CD4-positive, CD25-positive, alpha-beta regulatory T cell (primary cell): ENCODE measurements around the gene PRR14. TPM values are rescaled to one million over a fixed set of nuclear protein-coding genes. Genes with fewer than 3 reads are reported as not detected.
"Not testable (repeated sequence)": the region's sequence is repeated elsewhere in the genome, so short reads cannot be mapped to it uniquely, and the experiment has no call there.

ENCODE experiments used
- ATAC-seq, 2 donors: fragments of 150-1000 bp; cut with Tn5 transposase; one replicate each; pipeline ENCODE4 v1.10.0; 2021; ENCODE audit warnings: low read depth in 2 of 2, moderate number of reproducible peaks in 2 of 2, moderate library complexity in 1 of 2
- DNase-seq, 3 donors: peaks; one replicate each; pipeline versions ENCODE4 v3.0.0 to v3.0.0-alpha.2; 2012 to 2022; ENCODE audit warnings: mixed read lengths in 1 of 3
- H3K27ac ChIP-seq: one replicate; pipeline ENCODE4 v1.7.0; 2013; ENCODE audit warnings: mild to moderate bottlenecking, low read length; ENCODE audit not compliant: insufficient read depth, poor library complexity, severe bottlenecking
- H3K27me3 ChIP-seq: one replicate; pipeline ENCODE4 v1.7.0; 2013; ENCODE audit warnings: low read length; ENCODE audit not compliant: control insufficient read depth, insufficient read depth
- H3K36me3 ChIP-seq: one replicate; pipeline ENCODE4 v1.7.0; 2013; ENCODE audit warnings: mild to moderate bottlenecking, low read length, moderate library complexity; ENCODE audit not compliant: control insufficient read depth, insufficient read depth
- H3K4me1 ChIP-seq: 2 replicates; pipeline ENCODE4 v1.7.0; 2013; ENCODE audit warnings: mild to moderate bottlenecking, low read length; ENCODE audit not compliant: insufficient read depth, control insufficient read depth, poor library complexity, severe bottlenecking
- H3K4me3 ChIP-seq: one replicate; pipeline ENCODE4 v1.7.0; 2013; ENCODE audit warnings: low read depth, mild to moderate bottlenecking, low read length, moderate library complexity
- H3K9me3 ChIP-seq, 2 experiments: 1 replicate in 1 of 2; 2 replicates in 1 of 2; pipeline ENCODE4 v1.7.0; 2013; ENCODE audit warnings: low read length in 2 of 2, mild to moderate bottlenecking in 1 of 2, moderate library complexity in 1 of 2; ENCODE audit not compliant: control insufficient read depth in 2 of 2
- H3K27ac Mint-ChIP-seq, 3 donors: one replicate each; pipeline ENCODE4 v1.8.0; 2020 to 2022; ENCODE audit warnings: mild to moderate bottlenecking in 3 of 3, mixed read lengths in 3 of 3, moderate library complexity in 2 of 3
- H3K27me3 Mint-ChIP-seq: one replicate; pipeline ENCODE4 v1.8.0; 2022; ENCODE audit warnings: mild to moderate bottlenecking, mixed read lengths
- H3K36me3 Mint-ChIP-seq: one replicate; pipeline ENCODE4 v1.8.0; 2020; ENCODE audit warnings: mixed read lengths
- H3K4me1 Mint-ChIP-seq, 4 donors: one replicate each; pipeline ENCODE4 v1.8.0; 2020 to 2022; ENCODE audit warnings: mixed read lengths in 4 of 4, mild to moderate bottlenecking in 1 of 4
- H3K4me3 Mint-ChIP-seq, 4 donors: one replicate each; pipeline ENCODE4 v1.8.0; 2020 to 2022; ENCODE audit warnings: mild to moderate bottlenecking in 4 of 4, mixed read lengths in 4 of 4, moderate library complexity in 3 of 4
- H3K9me3 Mint-ChIP-seq, 7 donors: one replicate each; pipeline ENCODE4 v1.8.0; 2020 to 2022; ENCODE audit warnings: mixed read lengths in 7 of 7, mild to moderate bottlenecking in 3 of 7, moderate library complexity in 2 of 7
- polyA plus RNA-seq, 4 donors: library from polyadenylated mRNA; unstranded; fragments of 300-500 nt; fragmentation: Illumina TruSeq; gene quantifications; one replicate each; pipeline ENCODE4 v1.2.3, GENCODE V29; 2021
- total RNA-seq: library from RNA; stranded (reverse); gene quantifications from one replicate; pipeline ENCODE4 v1.2.3, GENCODE V29; 2022

Gene PRR14
- total and polyA plus RNA-seq, 5 donors from 2014 or later: 12.7 to 104 (median 14.5) TPM

DNA sequence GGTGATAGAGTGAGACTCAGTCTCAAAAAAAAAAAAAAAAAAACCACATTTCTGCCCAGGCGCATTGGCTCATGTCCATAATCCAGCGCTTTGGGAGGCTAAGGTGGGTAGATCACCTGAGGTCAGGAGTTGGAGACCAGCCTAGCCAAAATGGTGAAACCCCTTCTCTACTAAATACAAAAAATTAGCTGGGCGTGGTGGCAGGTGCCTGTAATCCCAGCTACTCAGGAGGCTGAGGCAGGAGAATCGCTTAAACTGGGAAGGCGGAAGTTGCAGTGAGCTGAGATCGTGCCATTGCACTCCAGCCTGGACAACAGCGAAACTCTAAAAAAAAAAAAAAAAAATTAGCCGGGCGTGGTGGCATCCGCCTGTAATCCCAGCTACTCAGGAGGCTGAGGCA is 13.6 kb upstream of the PRR14 start:
- not testable (repeated sequence) for H3K27ac ChIP-seq, H3K9me3 Mint-ChIP-seq, ATAC-seq, H3K36me3 Mint-ChIP-seq, H3K4me3 Mint-ChIP-seq, DNase-seq, H3K9me3 ChIP-seq, H3K27me3 ChIP-seq, H3K4me1 ChIP-seq, H3K4me3 ChIP-seq, H3K36me3 ChIP-seq
- peak overlapping the region in 1 of 3 donors; percentile 66 for H3K27ac Mint-ChIP-seq
- peaks cover 11% of the 10 kb centered on the region for H3K27me3 Mint-ChIP-seq
- H3K4me1 Mint-ChIP-seq: peaks cover 5 to 18% (median 13%) of the 10 kb centered on the region in 4 donors

DNA sequence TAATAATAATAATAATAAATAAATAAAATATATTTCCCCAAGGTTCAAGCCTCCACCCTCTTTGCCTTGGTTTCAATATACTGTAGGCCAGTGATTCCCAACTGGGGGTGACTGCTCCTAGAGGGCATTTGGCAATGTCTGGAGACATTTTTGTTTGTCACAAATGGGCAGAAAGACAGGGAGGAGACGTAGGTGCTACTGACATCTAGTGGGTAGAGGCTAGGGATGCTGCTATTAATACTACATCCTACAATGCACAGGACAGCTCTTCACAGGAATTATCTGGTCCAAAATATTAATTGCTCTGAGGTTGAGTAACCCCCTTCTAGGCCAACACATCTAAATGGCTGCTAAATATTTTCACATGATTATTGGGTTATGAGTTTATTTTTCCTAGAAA is 12.8 kb upstream of the PRR14 start:
- Mint-ChIP-seq H3K4me3 (peak overlapping the region in 2 of 4 donors; percentile 32 to 71), H3K36me3 (no peaks in the 10 kb centered on the region), H3K9me3 (no peaks in the 10 kb centered on the region), H3K27me3 (peaks cover 11% of the 10 kb centered on the region), H3K4me1 (peaks cover 5 to 18% (median 13%) of the 10 kb centered on the region in 4 donors), H3K27ac (no peak overlapping the region)
- H3K27me3 ChIP-seq: no peaks in the 10 kb centered on the region
- peaks cover 5% of the 10 kb centered on the region for H3K4me1 ChIP-seq
- H3K27ac ChIP-seq: no peak overlapping the region
- H3K4me3 ChIP-seq: no peak overlapping the region
- no peaks in the 10 kb centered on the region for H3K36me3 ChIP-seq
- DNase-seq (peak in 2 of 3 donors; percentile 40 to 60), ATAC-seq (peak in 1 of 2 donors; percentile 23)
- no peaks in the 10 kb centered on the region for H3K9me3 ChIP-seq

DNA sequence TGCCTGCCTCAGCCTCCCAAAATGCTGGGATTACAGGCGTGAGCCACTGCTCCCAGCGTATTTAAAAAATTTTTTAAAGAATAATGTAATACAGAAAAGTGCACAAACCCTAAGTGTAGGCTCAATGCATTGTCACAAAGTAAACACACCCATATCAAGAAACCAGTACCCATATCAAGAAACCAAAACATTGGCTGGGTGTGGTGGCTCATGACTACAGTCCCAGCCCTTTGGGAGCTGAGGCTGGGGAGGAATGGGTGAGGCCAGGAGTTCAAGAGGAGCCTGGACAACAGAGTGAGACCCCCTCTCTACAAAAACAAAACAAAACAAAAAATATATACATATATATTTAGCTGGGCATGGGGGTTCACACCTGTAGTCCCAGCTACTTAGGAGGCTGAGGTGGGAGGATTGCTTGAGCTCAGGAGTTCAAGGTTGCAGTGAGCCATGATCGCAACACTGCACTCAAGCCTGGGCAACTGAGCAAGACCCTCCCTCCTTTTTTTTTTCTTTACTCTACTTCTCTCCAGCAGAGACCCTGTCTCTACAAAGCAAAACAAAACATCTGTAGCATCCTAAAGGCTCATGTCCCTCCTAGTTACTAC is 9.3 kb upstream of the PRR14 start:
- Mint-ChIP-seq H3K27ac (no peak overlapping the region), H3K4me1 (peaks cover 0 to 3% (median 0%) of the 10 kb centered on the region in 4 donors), H3K9me3 (no peaks in the 10 kb centered on the region), H3K27me3 (no peaks in the 10 kb centered on the region), H3K4me3 (no peak overlapping the region), H3K36me3 (no peaks in the 10 kb centered on the region)
- no peak overlapping the region for H3K27ac ChIP-seq
- DNase-seq: no peak
- H3K4me3 ChIP-seq: no peak overlapping the region
- H3K36me3 ChIP-seq: no peaks in the 10 kb centered on the region
- no peak for ATAC-seq
- no peaks in the 10 kb centered on the region for H3K27me3 ChIP-seq
- H3K4me1 ChIP-seq: no peaks in the 10 kb centered on the region
- no peaks in the 10 kb centered on the region for H3K9me3 ChIP-seq

DNA sequence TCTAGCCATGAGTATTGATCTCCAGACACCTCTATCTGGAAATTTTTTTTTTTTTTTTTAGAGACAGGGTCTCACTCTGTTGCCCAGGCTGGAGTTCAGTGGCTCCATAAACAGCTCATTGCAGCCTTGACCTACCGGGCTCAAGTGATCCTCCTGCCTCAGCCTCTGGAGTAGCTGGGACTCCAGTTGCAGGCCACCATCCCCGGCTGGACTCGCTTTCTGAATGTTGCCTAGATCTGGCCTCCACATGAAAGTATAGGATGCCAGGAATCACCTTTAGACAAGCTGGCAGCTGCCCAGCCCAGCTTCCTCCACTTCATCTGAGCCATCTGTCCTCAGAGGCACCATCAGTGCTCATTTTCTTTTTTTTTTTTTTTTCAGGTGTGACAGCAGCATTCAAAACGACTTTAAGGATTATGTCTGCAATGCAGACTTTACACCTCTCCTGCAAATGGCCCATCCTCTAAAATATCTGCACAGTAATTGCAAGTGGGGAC is 6.4 kb upstream of the PRR14 start:
- H3K9me3 ChIP-seq: no peaks in the 10 kb centered on the region
- no peak overlapping the region for H3K4me3 Mint-ChIP-seq
- no peaks in the 10 kb centered on the region for H3K27me3 Mint-ChIP-seq
- no peak overlapping the region for H3K4me3 ChIP-seq
- H3K36me3 ChIP-seq: no peaks in the 10 kb centered on the region
- no peaks in the 10 kb centered on the region for H3K9me3 Mint-ChIP-seq
- no peaks in the 10 kb centered on the region for H3K36me3 Mint-ChIP-seq
- ATAC-seq (no peak), DNase-seq (no peak)
- H3K4me1 ChIP-seq: no peaks in the 10 kb centered on the region
- no peak overlapping the region for H3K27ac ChIP-seq
- H3K4me1 Mint-ChIP-seq: peaks cover 0 to 3% (median 0%) of the 10 kb centered on the region in 4 donors
- no peaks in the 10 kb centered on the region for H3K27me3 ChIP-seq
- peak overlapping the region in 1 of 3 donors; percentile 52 for H3K27ac Mint-ChIP-seq

DNA sequence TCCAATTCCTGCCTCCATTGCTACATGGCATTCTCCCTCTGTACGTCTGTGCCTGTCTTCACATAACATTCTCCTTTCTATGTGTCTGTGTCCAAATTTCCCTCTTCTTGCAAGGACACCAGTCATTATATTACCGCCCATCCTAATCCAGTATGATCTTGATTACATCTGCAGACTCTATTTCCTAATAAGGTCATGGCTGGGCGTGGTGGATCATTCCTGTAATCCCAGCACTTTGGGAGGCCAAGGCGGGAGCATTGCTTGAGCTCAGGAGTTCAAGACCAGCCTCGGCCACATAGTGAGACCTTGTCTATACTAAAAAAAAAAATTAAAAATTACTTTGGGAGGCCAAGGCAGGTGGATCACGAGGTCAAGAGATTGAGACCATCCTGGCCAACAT is 5.0 kb upstream of the PRR14 start:
- H3K36me3 ChIP-seq: no peaks in the 10 kb centered on the region
- no peaks in the 10 kb centered on the region for H3K27me3 ChIP-seq
- no peak overlapping the region for H3K4me3 ChIP-seq
- Mint-ChIP-seq H3K4me1 (peaks cover 0 to 9% (median 7%) of the 10 kb centered on the region in 4 donors), H3K9me3 (no peaks in the 10 kb centered on the region), H3K36me3 (peaks cover 3% of the 10 kb centered on the region), H3K27me3 (peaks cover 12% of the 10 kb centered on the region), H3K4me3 (no peak overlapping the region), H3K27ac (no peak overlapping the region)
- ATAC-seq (no peak), DNase-seq (no peak)
- H3K27ac ChIP-seq: no peak overlapping the region
- peaks cover 7% of the 10 kb centered on the region for H3K4me1 ChIP-seq
- no peaks in the 10 kb centered on the region for H3K9me3 ChIP-seq

DNA sequence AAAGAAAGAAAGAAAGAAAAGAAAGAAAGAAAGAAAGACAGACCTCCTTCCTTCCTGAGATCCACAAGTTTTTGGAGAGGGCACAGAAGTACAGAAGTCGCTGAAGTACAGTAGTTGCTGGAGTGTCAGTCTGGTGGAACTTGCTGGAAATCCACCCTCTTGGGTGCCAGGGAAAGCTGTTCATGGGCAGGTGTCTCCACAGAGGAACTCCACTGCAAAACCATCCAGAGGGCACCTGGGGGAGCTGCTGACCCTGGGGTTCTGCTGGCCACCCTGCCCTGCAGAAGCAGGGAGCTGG is 3.5 kb upstream of the PRR14 start:
- Mint-ChIP-seq H3K27me3 (peaks cover 12% of the 10 kb centered on the region), H3K27ac (no peak overlapping the region), H3K36me3 (peaks cover 3% of the 10 kb centered on the region), H3K4me1 (peaks cover 0 to 19% (median 12%) of the 10 kb centered on the region in 4 donors), H3K4me3 (no peak overlapping the region), H3K9me3 (no peaks in the 10 kb centered on the region)
- no peaks in the 10 kb centered on the region for H3K9me3 ChIP-seq
- no peaks in the 10 kb centered on the region for H3K27me3 ChIP-seq
- ATAC-seq (no peak), DNase-seq (no peak)
- H3K4me3 ChIP-seq: no peak overlapping the region
- H3K36me3 ChIP-seq: peaks cover 2% of the 10 kb centered on the region
- no peak overlapping the region for H3K27ac ChIP-seq
- H3K4me1 ChIP-seq: peaks cover 16% of the 10 kb centered on the region

DNA sequence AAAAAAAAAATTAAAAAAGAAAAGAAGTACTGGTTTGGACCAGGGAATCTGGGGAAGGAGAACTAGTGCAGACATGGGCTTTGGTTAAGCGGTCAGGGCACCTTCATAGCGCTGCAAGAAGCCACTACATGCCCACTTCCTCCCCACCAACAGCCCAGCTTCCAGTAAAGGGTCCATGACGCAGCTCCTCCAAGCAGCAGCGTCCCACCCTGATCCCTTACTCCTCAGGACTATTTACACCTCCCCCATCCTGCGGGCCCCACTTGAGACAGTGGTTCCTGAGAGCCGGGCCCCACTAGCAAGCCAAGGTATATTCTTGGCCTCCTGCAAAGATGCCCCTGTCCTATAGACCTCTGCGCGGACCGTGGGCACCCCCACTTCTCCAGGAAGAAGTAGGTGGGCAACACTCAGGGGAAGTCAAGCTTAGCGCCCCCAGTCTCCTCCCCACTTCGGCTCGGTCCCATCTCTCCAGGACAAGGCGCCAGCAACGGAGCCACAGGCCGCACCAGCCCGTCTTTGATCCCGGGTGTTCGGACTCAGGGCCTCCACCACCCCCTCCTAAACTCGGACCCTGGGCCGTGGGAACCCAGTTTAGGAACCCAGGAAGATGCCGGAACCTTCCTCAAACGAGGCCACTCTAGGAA is 913 bp upstream of the PRR14 start:
- Histone ChIP-seq H3K4me3 (peak overlapping the region; percentile 71), H3K4me1 (peaks cover 16% of the 10 kb centered on the region), H3K9me3 (no peaks in the 10 kb centered on the region), H3K36me3 (peaks cover 23% of the 10 kb centered on the region), H3K27me3 (no peaks in the 10 kb centered on the region), H3K27ac (peak overlapping the region; percentile 96)
- Mint-ChIP-seq H3K9me3 (no peaks in the 10 kb centered on the region), H3K27me3 (peaks cover 12% of the 10 kb centered on the region), H3K27ac (peak overlapping the region; percentile 98 to 100 (median 100)), H3K36me3 (peaks cover 3% of the 10 kb centered on the region), H3K4me1 (peaks cover 0 to 27% (median 15%) of the 10 kb centered on the region in 4 donors), H3K4me3 (peak overlapping the region; percentile 90 to 100 (median 100))
- ATAC-seq: no peak
- no peak for DNase-seq
